Mesothelial cell of epicardium (in vitro differentiated cells): ENCODE data around the gene FRYL. TPM values are rescaled to one million over a fixed set of nuclear protein-coding genes. Genes with fewer than 3 reads are reported as not detected.

ENCODE experiments used
- DNase-seq, 2 experiments: peaks; one replicate each; pipeline ENCODE4 v3.0.0; 2021; ENCODE audit warnings: low spot score in 2 of 2; ENCODE audit not compliant: unreplicated experiment in 2 of 2
- H3K27ac Mint-ChIP-seq: 2 replicates; pipeline ENCODE4 v1.8.0; 2021; ENCODE audit warnings: mixed read lengths
- H3K27me3 Mint-ChIP-seq: 2 replicates; pipeline ENCODE4 v1.8.0; 2021; ENCODE audit warnings: low read depth, mixed read lengths
- H3K36me3 Mint-ChIP-seq: 2 replicates; pipeline ENCODE4 v1.8.0; 2021; ENCODE audit warnings: mixed read lengths
- H3K4me1 Mint-ChIP-seq: 2 replicates; pipeline ENCODE4 v1.8.0; 2021; ENCODE audit warnings: mixed read lengths
- H3K4me3 Mint-ChIP-seq: 2 replicates; pipeline ENCODE4 v1.8.0; 2021; ENCODE audit warnings: mild to moderate bottlenecking, moderate library complexity, mixed read lengths
- H3K9me3 Mint-ChIP-seq: 2 replicates; pipeline ENCODE4 v1.8.0; 2021; ENCODE audit warnings: mixed read lengths
- CTCF ChIP-seq: fragments of 200-600 bp; sonication (generic); IDR thresholded peaks from one replicate; pipeline ENCODE4 v1.5.0; 2021; ENCODE audit warnings: antibody characterized with exemption; ENCODE audit not compliant: unreplicated experiment
- total RNA-seq: library from RNA; stranded (reverse); gene quantifications from 3 replicates; pipeline ENCODE4 v1.2.1, GENCODE V29; 2021

FRYL gene
- total RNA-seq, 1 donor from 2014 or later: 57.0 TPM

- TF ChIP-seq CTCF: no peak
- Mint-ChIP-seq H3K27ac (peak overlapping the region; percentile 61), H3K4me3 (peak overlapping the region; percentile 79), H3K36me3 (peaks cover 5% of the 10 kb centered on the region), H3K27me3 (peaks cover 55% of the 10 kb centered on the region), H3K4me1 (peaks cover 32% of the 10 kb centered on the region), H3K9me3 (no peaks in the 10 kb centered on the region)
- DNase-seq: no peak
Measured at GRCh38 chr4:48483777-48484493, 296.1 kb downstream of the FRYL start.

DNA sequence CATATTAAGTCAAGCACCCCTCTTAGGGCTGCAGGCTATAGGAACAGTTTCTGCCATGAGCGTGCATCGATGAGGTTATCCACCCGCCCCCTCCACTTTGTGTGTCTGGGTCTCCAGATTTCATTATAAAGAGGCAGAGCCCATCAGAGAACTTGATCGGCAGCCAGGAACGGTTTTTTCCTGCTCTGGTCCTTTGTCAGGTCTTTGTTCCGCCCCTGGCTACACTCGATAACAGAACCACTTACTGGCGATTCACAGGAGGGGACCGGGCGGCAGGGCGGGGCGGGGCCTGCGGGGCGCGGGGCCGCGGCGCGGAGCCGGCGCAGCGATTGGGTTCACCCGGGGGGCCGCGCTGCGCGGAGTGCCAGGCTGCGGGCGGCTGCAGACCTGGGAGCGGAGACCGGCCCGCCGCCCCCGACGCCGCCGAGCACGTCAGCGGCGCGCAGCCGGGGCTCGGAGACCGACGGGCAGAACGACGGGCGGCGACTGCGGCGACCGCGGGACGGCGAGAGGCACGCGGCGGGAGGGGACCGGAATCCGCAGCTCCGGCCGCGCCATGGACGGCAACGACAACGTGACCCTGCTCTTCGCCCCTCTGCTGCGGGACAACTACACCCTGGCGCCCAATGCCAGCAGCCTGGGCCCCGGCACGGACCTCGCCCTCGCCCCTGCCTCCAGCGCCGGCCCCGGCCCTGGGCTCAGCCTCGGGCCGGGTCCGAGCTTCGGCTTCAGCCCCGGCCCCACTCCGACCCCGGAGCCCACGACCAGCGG is 296.9 kb downstream of the FRYL start, which contains the start of gene SLC10A4:
SLC10A4 (plus strand) TSS at position 338 of the 771 bp plus-strand sequence; CDS start at position 557, 219 bp downstream.
- DNase-seq: peak in 1 of 2 experiments; percentile 64
- H3K4me3 Mint-ChIP-seq: peak within 1 kb of the TSS; percentile 79
- peaks cover 34% of the 10 kb centered on the region for H3K4me1 Mint-ChIP-seq
- H3K36me3 Mint-ChIP-seq: peaks cover 5% of the 10 kb centered on the region
- H3K27ac Mint-ChIP-seq: peak within 1 kb of the TSS; percentile 64
- peaks cover 49% of the 10 kb centered on the region for H3K27me3 Mint-ChIP-seq
- no peaks in the 10 kb centered on the region for H3K9me3 Mint-ChIP-seq
- TF ChIP-seq CTCF: no peak

- Mint-ChIP-seq H3K4me1 (peaks cover 36% of the 10 kb centered on the region), H3K36me3 (no peaks in the 10 kb centered on the region), H3K27ac (no peak overlapping the region), H3K9me3 (no peaks in the 10 kb centered on the region), H3K4me3 (no peak overlapping the region), H3K27me3 (peaks cover 39% of the 10 kb centered on the region)
- no peak for DNase-seq
- no peak for TF ChIP-seq CTCF
Measured at GRCh38 chr4:48481581-48481980, 298.5 kb downstream of the FRYL start.

GRCh38 chr4:48478273-48478672 is 301.8 kb downstream of the FRYL start:
- Mint-ChIP-seq H3K4me3 (no peak overlapping the region), H3K27ac (no peak overlapping the region), H3K4me1 (peaks cover 17% of the 10 kb centered on the region), H3K36me3 (no peaks in the 10 kb centered on the region), H3K27me3 (peaks cover 21% of the 10 kb centered on the region), H3K9me3 (peaks cover 3% of the 10 kb centered on the region)
- TF ChIP-seq CTCF: no peak
- DNase-seq: no peak

GRCh38 chr4:48475770-48476169 is 304.3 kb downstream of the FRYL start:
- no peak overlapping the region for H3K4me3 Mint-ChIP-seq
- no peak for DNase-seq
- no peak for TF ChIP-seq CTCF
- peaks cover 2% of the 10 kb centered on the region for H3K27me3 Mint-ChIP-seq
- peaks cover 3% of the 10 kb centered on the region for H3K9me3 Mint-ChIP-seq
- peaks cover 18% of the 10 kb centered on the region for H3K4me1 Mint-ChIP-seq
- H3K36me3 Mint-ChIP-seq: peaks cover 2% of the 10 kb centered on the region
- H3K27ac Mint-ChIP-seq: no peak overlapping the region
